GM18505 (cell line): ENCODE results near the gene MACROD2.

ENCODE experiments used
- ATAC-seq: cut with Tn5 transposase; IDR thresholded peaks from one replicate; pipeline ENCODE4 v1.9.1; 2021; ENCODE audit not compliant: unreplicated experiment
- POLR2A ChIP-seq: IDR thresholded peaks from 4 replicates; pipeline ENCODE4 v1.6.1; 2011; ENCODE audit warnings: borderline replicate concordance; ENCODE audit not compliant: insufficient read depth, insufficient read length; ENCODE audit errors: extremely low read depth

Gene MACROD2

DNA sequence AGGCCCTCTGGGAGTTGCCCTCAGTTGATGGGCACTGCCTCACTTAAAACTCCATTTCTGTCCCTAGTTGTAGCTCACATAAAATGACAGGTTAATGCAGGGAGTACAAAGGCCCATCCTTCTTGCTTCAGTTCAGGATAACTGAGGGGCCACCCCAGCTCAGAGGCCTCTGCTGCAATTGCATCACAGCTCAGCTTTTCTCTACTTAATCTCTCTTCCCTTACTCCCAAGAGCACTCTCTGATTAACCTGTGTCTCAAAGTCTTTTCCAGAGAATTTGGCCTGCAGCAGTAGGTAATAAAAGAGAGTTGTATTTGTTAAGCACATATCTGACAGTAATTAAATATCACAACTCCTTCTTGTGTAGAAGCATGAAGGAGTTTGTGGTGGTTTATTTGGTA lies 383.0 kb downstream of the MACROD2 start:
- no peak for TF ChIP-seq POLR2A

DNA sequence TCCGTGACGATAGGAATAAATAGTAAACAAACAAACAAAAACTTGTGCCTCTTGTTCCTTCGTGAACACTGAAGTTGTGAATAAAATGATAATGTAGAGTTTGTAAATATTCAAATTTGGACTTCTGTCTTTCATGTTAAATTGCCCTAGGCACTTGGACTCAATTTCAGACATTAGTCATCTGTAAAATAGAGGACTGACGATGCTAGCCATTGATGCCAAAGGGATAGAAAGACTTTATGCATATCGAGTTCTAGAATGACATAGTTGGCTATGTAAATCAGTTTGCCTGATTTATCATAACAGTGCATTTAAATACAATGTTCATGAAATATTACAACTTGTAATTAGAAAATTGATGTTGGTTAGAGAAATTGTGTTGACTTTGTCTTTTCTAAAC lies 388.0 kb downstream of the MACROD2 start:
- ATAC-seq = no peak
- no peak for TF ChIP-seq POLR2A

More for the DNA sequence above, 383.0 kb downstream of the MACROD2 start:
- no peak for ATAC-seq

DNA sequence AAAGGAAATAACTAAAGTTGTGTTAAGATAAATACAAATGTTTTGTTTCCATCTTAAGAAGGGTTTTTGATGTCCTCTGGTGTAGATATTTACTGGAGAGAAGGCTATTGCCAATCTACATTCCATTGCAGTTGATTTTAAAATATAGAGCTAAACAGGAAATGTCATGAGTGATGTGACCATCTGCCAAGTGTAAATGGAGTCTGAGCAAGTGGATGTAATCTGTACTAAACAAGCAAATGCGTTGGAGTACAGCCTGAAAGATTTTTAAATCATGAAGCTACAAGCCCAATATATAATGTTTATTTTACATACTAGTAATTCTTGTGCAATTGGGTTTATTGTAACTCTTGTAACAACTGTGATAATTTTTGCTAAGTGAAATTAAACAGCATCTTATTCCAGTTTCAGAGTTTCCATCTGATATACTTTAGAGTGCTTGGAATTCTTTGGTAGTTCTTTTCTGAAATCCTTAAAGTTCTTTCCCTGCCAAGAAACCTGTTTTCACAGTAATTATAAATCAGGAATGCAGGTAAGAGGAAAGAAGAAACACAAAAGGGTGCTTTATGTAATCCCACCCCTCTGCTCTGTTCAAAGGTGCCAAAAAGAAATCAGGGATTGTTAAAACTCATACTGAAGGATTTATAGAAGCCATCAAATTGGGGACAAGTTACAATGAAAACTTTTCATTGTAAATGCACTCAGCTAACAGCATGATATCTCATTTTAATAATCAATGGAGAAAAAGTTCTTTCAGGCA lies 389.3 kb downstream of the MACROD2 start:
- no peak for TF ChIP-seq POLR2A
- no peak for ATAC-seq

DNA sequence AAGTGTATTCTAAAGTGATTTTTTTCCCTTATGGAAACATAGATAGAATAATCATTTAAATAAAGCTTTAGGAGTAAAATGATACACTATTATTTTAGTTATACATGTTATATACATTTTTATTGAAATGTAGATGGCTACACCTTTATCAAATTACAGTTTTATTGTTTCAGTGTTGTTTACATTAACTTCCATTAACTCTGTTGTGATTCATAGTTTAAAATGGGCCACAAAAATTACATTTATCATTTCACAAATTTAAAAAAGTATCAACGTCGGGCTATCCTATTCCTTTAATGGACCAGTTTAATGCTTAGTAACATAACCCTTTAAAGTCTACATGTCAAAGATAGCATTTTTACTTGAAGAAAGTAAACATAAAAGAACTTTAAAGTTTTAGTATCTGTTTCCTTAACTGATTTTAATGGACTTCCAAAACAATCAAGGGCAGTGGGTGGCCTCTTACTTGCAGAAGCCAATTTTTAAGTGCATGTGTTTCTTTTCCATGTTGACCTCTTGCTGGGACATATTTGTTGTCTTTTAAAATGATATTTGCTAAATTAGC lies 389.9 kb downstream of the MACROD2 start:
- no peak for ATAC-seq

DNA sequence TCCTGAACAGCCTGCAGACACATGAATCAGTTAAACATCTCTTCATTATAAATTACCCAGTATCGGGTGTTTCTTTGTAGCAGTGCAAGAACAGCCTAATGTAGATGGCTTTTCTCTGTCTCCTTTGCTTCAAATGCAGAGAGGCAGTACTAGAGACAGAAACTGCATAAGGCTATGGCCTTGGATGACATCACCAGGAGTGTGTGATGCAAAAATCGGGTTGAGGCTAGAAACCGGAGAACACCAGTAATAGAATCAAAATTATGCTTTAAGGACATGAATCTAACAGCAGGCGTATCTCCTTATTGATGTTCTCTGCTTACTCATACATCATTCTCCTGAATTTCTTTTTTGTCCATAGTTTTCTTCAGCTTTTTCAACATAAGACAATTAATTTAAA lies 391.4 kb downstream of the MACROD2 start:
- no peak for TF ChIP-seq POLR2A
- no peak for ATAC-seq

More for the DNA sequence above, 389.9 kb downstream of the MACROD2 start:
- no peak for TF ChIP-seq POLR2A

DNA sequence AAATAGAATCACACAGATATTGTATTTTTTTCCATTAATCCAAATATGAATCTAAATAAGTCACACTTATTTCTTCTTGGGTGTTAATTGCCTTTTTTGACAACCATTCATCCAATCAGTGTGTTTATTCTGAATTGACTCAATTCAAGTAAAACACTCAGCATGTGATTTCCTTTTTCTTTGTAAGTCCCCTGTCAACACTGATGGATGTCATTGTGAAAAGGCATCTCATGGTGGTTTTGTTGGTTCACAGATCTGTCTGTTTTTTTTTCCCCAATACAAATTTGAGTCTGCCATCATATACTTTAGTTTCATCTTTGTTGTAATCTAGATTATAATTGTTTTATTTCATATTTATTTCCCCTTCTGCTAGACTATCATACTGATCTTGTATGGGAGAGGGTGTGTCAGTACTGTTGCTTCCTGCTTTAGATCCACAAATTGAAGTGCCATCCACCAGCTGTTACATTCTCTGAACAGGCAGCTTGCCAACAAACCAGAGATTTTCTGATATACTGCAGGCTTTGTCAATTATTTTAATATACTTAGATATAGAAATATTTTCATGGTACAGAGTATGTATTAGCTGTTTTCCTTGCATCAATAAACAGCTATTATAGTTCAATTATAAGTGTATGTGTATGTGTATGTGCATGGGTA lies 406.3 kb downstream of the MACROD2 start:
- no peak for TF ChIP-seq POLR2A
- ATAC-seq = no peak

DNA sequence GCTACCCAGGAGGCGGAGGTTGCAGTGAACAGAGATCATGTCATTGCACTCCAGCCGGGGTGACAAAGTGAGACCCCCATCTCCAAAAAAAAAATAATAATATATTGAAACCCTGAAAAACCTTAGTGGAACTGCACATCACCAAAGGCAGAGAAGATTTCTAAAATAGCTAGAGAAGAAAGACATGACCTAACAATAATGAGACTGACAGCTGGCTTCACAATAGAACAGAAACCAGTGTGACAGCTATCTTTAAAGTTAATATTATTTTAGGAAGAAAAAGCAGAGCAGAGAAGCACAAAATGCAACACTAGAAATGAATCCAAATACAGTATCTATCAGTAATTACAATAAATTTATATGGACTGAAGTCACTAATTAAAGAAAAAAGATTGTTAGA lies 409.2 kb downstream of the MACROD2 start:
- TF ChIP-seq POLR2A = no peak
- no peak for ATAC-seq

DNA sequence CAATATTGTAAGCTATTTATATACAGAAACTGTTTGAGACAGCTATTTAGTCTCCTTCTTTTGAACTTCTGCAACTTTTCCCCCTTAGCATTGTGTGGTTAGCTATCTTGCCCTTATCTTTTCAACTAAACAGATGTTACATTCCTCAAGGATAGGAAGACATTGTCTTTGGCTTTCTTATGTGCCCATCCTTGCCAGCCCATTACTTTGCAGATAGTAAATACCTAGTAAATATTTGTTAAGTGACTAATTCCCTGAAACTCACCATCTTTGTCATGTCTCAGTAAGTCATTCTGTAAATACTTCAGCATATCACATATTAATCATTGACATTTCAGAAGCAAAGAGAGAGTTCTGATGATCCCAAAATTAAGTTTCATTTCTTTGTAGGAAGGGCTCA lies 411.2 kb downstream of the MACROD2 start:
- TF ChIP-seq POLR2A = no peak
- no peak for ATAC-seq

DNA sequence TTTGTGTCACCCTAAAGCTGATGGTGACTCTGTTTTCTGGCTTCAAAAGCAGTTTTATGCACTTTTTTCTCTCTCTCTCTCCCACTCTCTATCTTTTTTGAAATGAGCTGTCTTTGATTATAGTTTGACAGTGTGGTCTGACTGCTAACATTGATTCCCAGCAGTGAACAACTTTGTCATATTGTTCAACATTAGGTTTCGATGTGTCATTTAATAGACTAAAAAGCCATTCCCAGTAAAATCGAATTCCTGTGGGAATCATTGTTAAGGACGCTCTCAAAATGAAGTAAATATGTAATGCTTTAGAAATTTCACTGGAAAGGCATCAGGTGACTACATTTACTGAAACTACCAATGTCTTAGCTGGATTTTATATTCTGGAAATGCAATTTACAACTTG lies 412.0 kb downstream of the MACROD2 start:
- TF ChIP-seq POLR2A = no peak
- no peak for ATAC-seq

DNA sequence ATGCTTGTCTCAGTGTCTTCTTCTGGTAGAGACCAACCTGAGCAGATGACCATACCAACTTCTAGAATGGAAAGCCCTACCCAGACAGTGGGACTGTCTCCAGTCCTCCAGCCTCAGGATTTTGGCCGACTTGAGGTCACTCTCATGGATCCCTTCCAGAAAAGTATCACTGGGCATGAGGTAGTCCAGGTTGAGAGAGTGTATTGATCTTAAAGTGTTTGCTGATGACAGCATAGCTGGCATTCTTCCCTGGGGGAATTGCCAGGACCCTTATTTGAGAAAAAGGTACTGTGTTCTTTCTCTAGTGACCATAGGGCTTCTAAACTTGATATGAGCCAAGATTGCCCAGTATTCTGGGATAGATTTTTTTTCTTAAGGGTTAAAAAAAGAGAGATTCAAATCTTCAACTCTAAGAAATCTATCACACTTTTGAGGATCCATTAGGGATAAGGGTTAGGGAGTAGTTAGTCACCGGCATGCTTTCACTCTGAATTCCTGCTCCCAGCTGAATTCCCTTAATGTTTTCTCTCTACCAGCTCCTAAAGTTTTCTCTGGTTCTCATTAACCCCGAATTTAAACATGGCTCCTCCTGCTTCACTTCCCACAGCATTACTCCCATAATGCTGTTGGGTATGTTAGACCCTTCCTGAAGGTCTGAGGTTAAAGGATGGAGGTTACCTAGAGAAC lies 415.7 kb downstream of the MACROD2 start:
- TF ChIP-seq POLR2A = no peak
- no peak for ATAC-seq

DNA sequence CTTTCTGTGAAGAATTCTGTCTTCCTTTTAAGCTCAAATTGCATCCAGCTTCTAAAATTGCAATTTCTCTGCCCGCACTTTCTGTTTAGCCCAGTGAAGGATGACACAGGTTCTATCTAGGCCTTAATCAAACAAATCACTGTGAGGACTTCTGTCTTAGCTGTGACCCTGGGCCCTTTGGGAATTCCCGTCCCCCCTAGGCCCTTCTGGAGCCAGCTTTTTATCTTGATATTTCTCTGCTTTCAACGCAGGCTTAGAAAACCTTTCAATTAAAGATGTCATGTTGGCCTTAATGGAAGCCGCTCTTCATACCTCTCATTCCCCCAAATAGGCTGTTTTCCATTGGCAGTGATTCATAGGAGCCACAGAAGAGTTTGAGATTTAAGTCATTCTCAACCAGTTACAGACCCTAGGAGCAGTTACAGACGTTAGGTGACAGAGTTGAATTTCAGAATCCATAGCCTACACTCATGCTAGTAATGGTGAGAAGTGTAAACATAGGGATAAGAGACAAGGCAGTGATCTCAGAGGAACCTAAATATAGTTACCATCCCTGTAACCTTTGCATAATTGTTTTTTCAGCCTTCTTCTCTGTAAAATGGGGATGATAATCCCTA lies 416.9 kb downstream of the MACROD2 start:
- no peak for TF ChIP-seq POLR2A

DNA sequence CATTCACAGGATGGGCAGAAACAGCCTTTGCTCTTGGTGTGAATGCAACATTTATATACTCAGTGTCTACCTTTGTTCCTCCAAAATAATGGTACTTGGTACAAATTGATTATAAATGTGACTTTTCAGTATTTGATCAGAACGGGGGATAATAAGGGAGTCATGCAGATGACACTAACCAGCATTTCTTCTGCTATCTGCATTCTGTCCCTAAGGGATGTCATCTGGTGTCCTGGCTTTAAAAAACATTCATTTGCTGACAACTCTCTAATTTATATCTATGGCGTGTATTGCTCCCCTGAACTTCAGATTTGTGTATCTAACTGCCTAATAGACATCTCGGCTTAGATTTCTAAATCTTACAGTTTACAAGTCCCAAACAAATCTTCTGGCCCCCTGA lies 418.5 kb downstream of the MACROD2 start:
- ATAC-seq = no peak
- TF ChIP-seq POLR2A = no peak

More for the DNA sequence above, 416.9 kb downstream of the MACROD2 start:
- ATAC-seq = no peak

DNA sequence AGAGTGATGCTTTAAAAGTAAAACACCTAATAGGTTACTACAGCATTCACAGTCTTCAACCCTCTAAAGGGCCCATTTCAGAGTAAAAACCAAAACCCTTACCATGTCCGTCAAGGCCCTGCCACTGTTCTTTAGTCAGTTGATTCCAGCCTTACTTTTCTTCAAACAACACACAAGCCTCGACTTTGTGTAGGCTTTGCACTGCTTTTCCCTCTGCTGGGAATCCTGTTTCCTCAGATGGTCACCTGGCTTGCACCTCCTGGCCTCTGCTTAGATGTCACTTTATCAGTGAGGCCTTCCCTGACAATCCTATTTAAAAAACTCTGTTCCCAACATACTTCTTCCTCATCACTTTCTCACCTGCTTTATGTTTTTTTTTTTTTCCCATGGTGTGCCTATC lies 419.2 kb downstream of the MACROD2 start:
- ATAC-seq = no peak
- no peak for TF ChIP-seq POLR2A
